ENCODE results near the gene CCDC86.

The CCDC86 gene

GRCh38 chr11:60801194-60801593 is 40.7 kb upstream of the CCDC86 start:
- no peak for DNase-seq (ENCODE audit: low read depth, low spot score)
- no peak overlapping the region for H3K4me3 ChIP-seq (ENCODE audit: low read depth, low read length)
- POLR2A ChIA-PET, result no interaction called here
- TF ChIP-seq CTCF (IDR thresholded peaks at IDR 0.05; ENCODE audit: insufficient read depth, low read length, missing control alignments), result no peak
- CTCF ChIA-PET, result no interaction called here

DNA sequence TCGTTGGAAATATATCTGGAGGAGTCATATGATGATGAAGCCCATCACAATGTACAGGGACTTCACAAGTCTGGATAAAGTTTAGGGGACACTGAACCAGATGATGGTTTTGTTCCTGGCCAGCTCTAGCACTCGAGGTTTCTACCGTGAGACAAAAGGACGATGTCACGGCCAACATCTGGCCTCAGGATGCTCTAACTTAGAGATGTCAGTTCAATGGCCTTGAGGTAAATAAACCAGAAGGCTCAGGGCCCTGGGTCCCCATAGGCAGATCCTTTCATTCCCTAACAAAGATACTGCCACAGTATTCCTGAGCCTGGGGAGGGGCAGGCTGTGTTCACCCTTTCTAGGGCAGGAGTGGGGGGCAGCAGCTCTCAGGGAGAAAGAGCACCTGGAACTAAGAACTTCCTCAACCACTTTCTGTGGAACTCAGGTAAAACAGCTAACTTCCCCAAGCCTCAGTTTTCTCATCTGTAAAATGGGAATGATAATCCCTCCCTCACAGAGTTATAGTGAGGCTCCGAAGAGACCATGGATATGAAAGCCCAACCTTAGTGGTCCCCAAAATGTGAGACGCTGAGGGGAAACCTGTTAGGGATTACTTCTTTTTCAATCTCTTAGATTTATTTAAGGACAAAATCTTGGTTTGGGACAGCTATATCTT is 38.5 kb upstream of the CCDC86 start:
- H3K4me3 ChIP-seq (ENCODE audit: low read depth, low read length), result no peak overlapping the region
- CTCF ChIA-PET, result interaction anchor here (0.9 to 1.7 kb wide), 3 partner anchors 27 to 96 kb away, joined by 3 to 5 read pairs (median 4); no protein-coding TSS in a partner anchor
- POLR2A ChIA-PET, result no interaction called here
- no peak for TF ChIP-seq CTCF (IDR thresholded peaks at IDR 0.05; ENCODE audit: insufficient read depth, low read length, missing control alignments)
- no peak for DNase-seq (ENCODE audit: low read depth, low spot score)

GRCh38 chr11:60809249-60809648 is 32.7 kb upstream of the CCDC86 start:
- no peak overlapping the region for H3K4me3 ChIP-seq (ENCODE audit: low read depth, low read length)
- CTCF ChIA-PET, result interaction anchor here (1.6 kb wide), 1 partner anchor 22 kb away, joined by 4 read pairs; no protein-coding TSS in a partner anchor
- DNase-seq (ENCODE audit: low read depth, low spot score), result no peak
- POLR2A ChIA-PET, result no interaction called here
- no peak for TF ChIP-seq CTCF (IDR thresholded peaks at IDR 0.05; ENCODE audit: insufficient read depth, low read length, missing control alignments)

DNA sequence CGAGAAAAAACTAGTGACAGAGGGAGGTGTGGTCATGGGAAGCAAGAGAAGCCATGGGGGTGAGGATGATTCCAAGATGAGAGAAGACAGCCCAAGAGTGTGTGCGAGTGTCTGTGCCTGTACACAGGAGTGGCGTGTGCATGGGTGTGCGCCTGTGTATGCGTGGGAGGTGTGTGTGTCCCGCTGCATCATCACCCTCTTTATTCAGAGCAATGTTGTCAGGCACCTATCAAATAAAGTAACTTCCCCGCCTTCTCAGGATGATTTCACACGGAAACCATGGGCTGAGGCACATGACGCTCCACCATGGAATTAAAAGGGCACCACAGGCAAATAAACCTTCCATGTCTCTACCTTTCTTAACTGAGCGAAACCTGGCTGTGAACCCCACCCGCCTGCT is 32.2 kb upstream of the CCDC86 start:
- DNase-seq (ENCODE audit: low read depth, low spot score), result no peak
- ChIA-PET CTCF (interaction anchor here (1.6 kb wide), 1 partner anchor 21 kb away, joined by 4 read pairs; no protein-coding TSS in a partner anchor), POLR2A (no interaction called here)
- TF ChIP-seq CTCF (IDR thresholded peaks at IDR 0.05; ENCODE audit: insufficient read depth, low read length, missing control alignments), result no peak
- H3K4me3 ChIP-seq (ENCODE audit: low read depth, low read length), result no peak overlapping the region

DNA sequence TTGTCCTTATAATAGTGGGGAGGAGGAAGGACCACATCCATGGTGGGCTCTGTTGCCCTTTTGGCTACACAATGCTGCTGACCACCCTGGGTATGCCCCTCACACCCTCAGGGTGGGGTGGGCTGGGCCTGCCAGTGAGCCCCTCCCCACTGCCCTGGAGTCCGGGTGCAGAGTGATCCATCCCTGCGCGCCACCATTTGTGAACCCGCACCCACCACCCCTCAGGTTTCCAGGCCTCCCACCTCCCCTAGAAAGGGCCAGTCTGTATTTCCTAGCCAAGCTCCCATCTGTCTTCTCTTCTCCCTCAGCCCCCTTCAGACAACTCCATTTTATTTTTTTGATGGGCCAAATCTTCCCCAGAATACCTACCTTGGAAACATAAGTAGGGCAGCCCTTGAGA is 31.8 kb upstream of the CCDC86 start:
- ChIA-PET POLR2A (no interaction called here), CTCF (no interaction called here)
- no peak for TF ChIP-seq CTCF (IDR thresholded peaks at IDR 0.05; ENCODE audit: insufficient read depth, low read length, missing control alignments)
- no peak overlapping the region for H3K4me3 ChIP-seq (ENCODE audit: low read depth, low read length)
- DNase-seq (ENCODE audit: low read depth, low spot score), result no peak

DNA sequence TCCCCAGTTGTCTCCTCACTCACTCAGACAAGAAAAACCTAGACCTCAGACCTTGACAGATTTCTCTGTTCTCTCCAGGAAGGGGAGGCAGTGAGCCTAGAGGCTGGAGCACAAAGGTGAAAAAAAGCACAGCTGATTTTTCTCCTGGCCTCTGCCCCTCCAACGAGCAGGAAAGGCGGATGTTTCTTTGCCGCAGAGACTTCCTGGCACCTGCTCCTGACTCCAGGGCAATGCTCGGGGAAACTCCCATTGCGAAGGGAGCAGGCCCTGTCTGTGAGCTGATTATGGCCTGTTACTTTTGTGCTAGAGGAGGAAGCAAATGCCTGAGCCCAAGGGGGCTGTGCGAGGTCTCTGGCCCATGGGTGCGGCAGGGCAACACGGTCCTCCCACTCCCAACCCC is 31.3 kb upstream of the CCDC86 start:
- no peak overlapping the region for H3K4me3 ChIP-seq (ENCODE audit: low read depth, low read length)
- no peak for DNase-seq (ENCODE audit: low read depth, low spot score)
- no peak for TF ChIP-seq CTCF (IDR thresholded peaks at IDR 0.05; ENCODE audit: insufficient read depth, low read length, missing control alignments)
- POLR2A ChIA-PET, result no interaction called here
- CTCF ChIA-PET, result no interaction called here

Measured in AG04449 (cell line).